HepG2 (cell line): Measurements from ENCODE around the gene MICOS13. TPM values are rescaled to one million over a fixed set of nuclear protein-coding genes. Genes with fewer than 3 reads are reported as not detected.
A peak's percentile ranks its signal among the peaks of the same experiment; 100 is the strongest.

ENCODE experiments used
- ATAC-seq: fragments of 200-7000 bp; cut with Tn5 transposase; 3 replicates; pipeline ENCODE4 v1.9.1; 2020; ENCODE audit warnings: mild to moderate bottlenecking, moderate library complexity
- BruUV-seq: library from RNA; stranded (reverse); fragments of 400-500 nt; replicated peaks from 2 replicates; lab custom pipeline; 2021; lab: Mats Ljungman, UMichigan
- CTCF ChIA-PET: fragments of 300-600 bp; formaldehyde crosslinking; extraction: SDS; loops from one replicate; lab custom pipeline; 2021; ENCODE audit warnings: low total read pairs, inconsistent platforms, low intra/inter-chr PET ratio; lab: Yijun Ruan, JAX
- POLR2A ChIA-PET: fragments of 350-600 bp; sonication (Branson Sonifier 250); formaldehyde crosslinking; loops from one replicate; lab custom pipeline; 2020; ENCODE audit warnings: antibody characterized with exemption, inconsistent platforms; lab: Yijun Ruan, JAX
- DNase-seq: peaks from one replicate; pipeline ENCODE4 v3.0.0-alpha.2; 2015; ENCODE audit warnings: low spot score
- FAIRE-seq: peaks from 3 replicates; lab custom pipeline; 2011; peaks lifted over from hg19 to GRCh38; lab: Jason Lieb, UNC
- H2AFZ ChIP-seq: one replicate; pipeline ENCODE4 v1.6.1; 2011; ENCODE audit warnings: low read length, inconsistent platforms
- H3K27ac ChIP-seq: fragments of 300-600 bp; 3 replicates; pipeline ENCODE4 v1.8.0; 2011; ENCODE audit warnings: mixed run types, mild to moderate bottlenecking, mixed read lengths, low read length, inconsistent platforms; ENCODE audit not compliant: insufficient read depth; ENCODE audit errors: extremely low read length
- H3K27me3 ChIP-seq, 2 experiments: fragments of 200-600 bp in 1 of 2; 2 replicates in 1 of 2; 3 replicates in 1 of 2; pipeline versions ENCODE4 v1.6.0 to v1.8.0; 2011; ENCODE audit warnings: low read length in 2 of 2, mild to moderate bottlenecking in 2 of 2, moderate library complexity in 2 of 2, inconsistent platforms in 1 of 2; ENCODE audit not compliant: insufficient read depth in 2 of 2, control insufficient read depth in 1 of 2
- H3K36me3 ChIP-seq, 2 experiments: fragments of 200-600 bp in 1 of 2; replicated peaks in 1 of 2; 2 replicates in 1 of 2; 3 replicates in 1 of 2; pipeline versions ENCODE4 v1.5.1 to v1.8.0; 2011; ENCODE audit warnings: low read length in 2 of 2, inconsistent platforms in 1 of 2; ENCODE audit not compliant: insufficient read depth in 2 of 2, control insufficient read depth in 1 of 2
- H3K4me1 ChIP-seq: 2 replicates; pipeline ENCODE4 v1.5.1; 2012; ENCODE audit warnings: low read length, inconsistent platforms; ENCODE audit not compliant: insufficient read depth
- H3K4me2 ChIP-seq: 2 replicates; pipeline ENCODE4 v1.6.0; 2011; ENCODE audit warnings: low read depth, low read length, inconsistent platforms
- H3K4me3 ChIP-seq, 3 experiments: fragments of 200-600 bp in 1 of 3; sonication (generic), shearing (Covaris generic) in 1 of 3; replicated peaks in 1 of 3; 2 replicates each; pipeline ENCODE4 v1.5.1; 2011 to 2016; ENCODE audit warnings: low read length in 3 of 3, inconsistent platforms in 2 of 3, low read depth in 2 of 3, mild to moderate bottlenecking in 2 of 3, control low read depth in 1 of 3, mixed read lengths in 1 of 3; ENCODE audit not compliant: insufficient read depth in 1 of 3
- H3K79me2 ChIP-seq: one replicate; pipeline ENCODE4 v1.6.1; 2011; ENCODE audit warnings: low read length, inconsistent platforms; ENCODE audit not compliant: insufficient read depth
- H3K9ac ChIP-seq: 2 replicates; pipeline ENCODE4 v1.6.0; 2011; ENCODE audit warnings: mild to moderate bottlenecking, low read depth, low read length, inconsistent platforms; ENCODE audit not compliant: insufficient read depth
- H3K9me3 ChIP-seq: 2 replicates; pipeline ENCODE4 v1.5.1; 2012; ENCODE audit warnings: mild to moderate bottlenecking, low read length
- H4K20me1 ChIP-seq: 2 replicates; pipeline ENCODE4 v1.6.0; 2011; ENCODE audit warnings: inconsistent platforms, mild to moderate bottlenecking, low read length, moderate library complexity; ENCODE audit not compliant: insufficient read depth
- BHLHE40 ChIP-seq: IDR thresholded peaks from 2 replicates; pipeline ENCODE4 v1.6.1; 2011; ENCODE audit warnings: low read length, improper control_type of control experiment
- BORCS8-MEF2B ChIP-seq: sonication (generic); formaldehyde crosslinking; IDR thresholded peaks from 2 replicates; pipeline ENCODE4 v1.8.0; 2022; ENCODE audit warnings: mild to moderate bottlenecking, missing genetic modification reagents
- CENPX ChIP-seq: sonication (generic); formaldehyde crosslinking; IDR thresholded peaks from 2 replicates; pipeline ENCODE4 v1.9.0; 2021; ENCODE audit warnings: mild to moderate bottlenecking, missing genetic modification reagents, moderate library complexity
- FOXA1 ChIP-seq, 2 experiments: fragments of 450-650 bp in 1 of 2; sonication (generic) in 1 of 2; formaldehyde crosslinking in 1 of 2; IDR thresholded peaks; 2 replicates each; pipeline versions ENCODE4 v1.4.0 to v1.6.1; 2016 to 2020; ENCODE audit warnings: missing genetic modification reagents in 1 of 2
- FOXK1 ChIP-seq: sonication (generic); formaldehyde crosslinking; IDR thresholded peaks from 2 replicates; pipeline ENCODE4 v1.4.0; 2020; ENCODE audit warnings: low read depth, missing genetic modification reagents, borderline replicate concordance
- GATAD1 ChIP-seq: IDR thresholded peaks from 2 replicates; pipeline ENCODE4 v1.6.1; 2016; ENCODE audit warnings: missing genetic modification reagents, missing compliant biosample characterization
- HDAC1 ChIP-seq: sonication (generic); formaldehyde crosslinking; IDR thresholded peaks from 2 replicates; pipeline ENCODE4 v1.5.1; 2020; ENCODE audit warnings: mild to moderate bottlenecking, missing genetic modification reagents
- HOXA9 ChIP-seq: sonication (generic); formaldehyde crosslinking; IDR thresholded peaks from 2 replicates; pipeline ENCODE4 v1.8.1; 2022; ENCODE audit warnings: missing genetic modification reagents, mild to moderate bottlenecking, moderate library complexity, borderline replicate concordance
- MAFF ChIP-seq: IDR thresholded peaks from 2 replicates; pipeline ENCODE4 v1.6.1; 2011; ENCODE audit warnings: low read depth, low read length, improper control_type of control experiment
- PHF20 ChIP-seq: sonication (generic); formaldehyde crosslinking; IDR thresholded peaks from 2 replicates; pipeline ENCODE4 v1.5.0; 2020; ENCODE audit warnings: mild to moderate bottlenecking, missing genetic modification reagents
- POGK ChIP-seq: sonication (generic); formaldehyde crosslinking; conservative IDR thresholded peaks from 2 replicates; pipeline ENCODE4 v1.8.0; 2022; ENCODE audit warnings: mild to moderate bottlenecking, moderate library complexity, missing genetic modification reagents
- POLR2G ChIP-seq: fragments of 200-400 bp; formaldehyde crosslinking; IDR thresholded peaks from 2 replicates; pipeline ENCODE4 v1.6.1; 2018; ENCODE audit warnings: mild to moderate bottlenecking, low read depth, low read length, moderate library complexity
- RBM22 ChIP-seq: fragments of 200-400 bp; formaldehyde crosslinking; optimal IDR thresholded peaks from 2 replicates; pipeline ENCODE3; 2017; ENCODE audit warnings: mild to moderate bottlenecking, low read length, moderate library complexity
- SALL1 ChIP-seq: sonication (generic); formaldehyde crosslinking; IDR thresholded peaks from 2 replicates; pipeline ENCODE4 v1.8.0; 2022; ENCODE audit warnings: mild to moderate bottlenecking, missing genetic modification reagents
- SMAD3 ChIP-seq: sonication (generic); formaldehyde crosslinking; IDR thresholded peaks from 2 replicates; pipeline ENCODE4 v1.4.0; 2020; ENCODE audit warnings: missing genetic modification reagents
- ZFY ChIP-seq: sonication (generic); formaldehyde crosslinking; IDR thresholded peaks from 2 replicates; pipeline ENCODE4 v1.4.0; 2020; ENCODE audit warnings: missing genetic modification reagents
- ZNF20 ChIP-seq: sonication (generic); formaldehyde crosslinking; IDR thresholded peaks from 2 replicates; pipeline ENCODE4 v1.4.0; 2020; ENCODE audit warnings: mild to moderate bottlenecking, moderate library complexity, missing genetic modification reagents
- ZNF260 ChIP-seq: sonication (generic); formaldehyde crosslinking; IDR thresholded peaks from 2 replicates; pipeline ENCODE4 v1.4.0; 2020; ENCODE audit warnings: missing genetic modification reagents, low read depth, mild to moderate bottlenecking, borderline replicate concordance
- ZNF704 ChIP-seq: sonication (generic); formaldehyde crosslinking; IDR thresholded peaks from 2 replicates; pipeline ENCODE4 v1.8.1; 2023; ENCODE audit warnings: mild to moderate bottlenecking, inconsistent platforms, moderate library complexity, missing genetic modification reagents, borderline replicate concordance
- ZNF780A ChIP-seq: sonication (generic); formaldehyde crosslinking; IDR thresholded peaks from 2 replicates; pipeline ENCODE4 v1.8.0; 2022; ENCODE audit warnings: mild to moderate bottlenecking, missing genetic modification reagents, moderate library complexity
- ZNF83 ChIP-seq: sonication (generic); formaldehyde crosslinking; IDR thresholded peaks from 2 replicates; pipeline ENCODE4 v1.4.0; 2020; ENCODE audit warnings: missing genetic modification reagents, mild to moderate bottlenecking, borderline replicate concordance
- ZSCAN21 ChIP-seq: sonication (generic); formaldehyde crosslinking; IDR thresholded peaks from 2 replicates; pipeline ENCODE4 v1.8.0; 2022; ENCODE audit warnings: mild to moderate bottlenecking, missing genetic modification reagents, moderate library complexity, borderline replicate concordance
- ZSCAN29 ChIP-seq: sonication (generic); formaldehyde crosslinking; conservative IDR thresholded peaks from 2 replicates; pipeline ENCODE4 v1.4.0; 2020; ENCODE audit warnings: mild to moderate bottlenecking, missing genetic modification reagents
- WGBS: methylation state at CpG from one replicate; pipeline ENCODE4 v1.1.6; 2017; ENCODE audit warnings: low lambda C conversion rate; 5-methylcytosine and 5-hydroxymethylcytosine counted together
- in situ Hi-C: cut with HindIII; loops from 2 replicates; pipeline ENCODE4 v1.10.0; 2017; ENCODE audit warnings: low pct_unique_long_range_greater_than_20kb; ENCODE audit not compliant: extremely low pct_ligation_motif_present
- intact Hi-C: fragments of 100-400 bp; cut with micrococcal nuclease; formaldehyde crosslinking; loops from one replicate; pipeline ENCODE4 v1.10.0; 2022; ENCODE audit not compliant: unreplicated experiment
- polyA plus RNA-seq, 8 experiments: library from polyadenylated mRNA; depleted of rRNA in 3 of 8; stranded (reverse) in 7 of 8; unstranded in 1 of 8; fragments of >200 nt; fragmentation: Illumina TruSeq in 4 of 8; extraction: Trizol in 4 of 8; gene quantifications; 2 replicates each; pipeline versions ENCODE4 v1.2.1 to v1.2.3, GENCODE V29; 2011 to 2016; ENCODE audit warnings: low read depth in 4 of 8, missing spikeins in 1 of 8, mixed read lengths in 1 of 8; ENCODE audit not compliant: insufficient read depth in 1 of 8
- total RNA-seq, 5 experiments: library from RNA; depleted of rRNA; stranded (reverse); fragments of >200 nt; fragmentation: Illumina TruSeq; extraction: Trizol; gene quantifications; 2 replicates each; pipeline ENCODE4 v1.2.3, GENCODE V29; 2016; ENCODE audit warnings: low read depth in 1 of 5

The MICOS13 gene
- total and polyA plus RNA-seq, 2 of the 13 experiments (the other 11 are each of a cell fraction or from before 2014, with no cell fraction given): 28.8 to 35.4 TPM

- FAIRE-seq (no peak), DNase-seq (no peak), ATAC-seq (no peak)
- no peak overlapping the region for H3K4me3 ChIP-seq
- H4K20me1 ChIP-seq: peaks cover 30% of the 10 kb centered on the region
- peaks cover 14% of the 10 kb centered on the region; the same call in 1 of the 2 replicates for H3K4me1 ChIP-seq
- H3K27me3 ChIP-seq: no peaks in the 10 kb centered on the region
- no peak overlapping the region for H3K27ac ChIP-seq
- H3K9me3 ChIP-seq: no peaks in the 10 kb centered on the region
- H3K79me2 ChIP-seq: peaks cover 22% of the 10 kb centered on the region
- intact Hi-C loops: no loop called here
- in situ Hi-C loops: no loop called here
- POLR2A ChIA-PET: interaction anchor here (1.2 to 1.4 kb wide), 2 partner anchors 22 to 24 kb away, joined by 4 to 9 read pairs; partner anchors contain the start of genes CATSPERD and LONP1
- CTCF ChIA-PET: no interaction called here
- BruUV-seq: no TSS peak
- H3K4me2 ChIP-seq: no peak overlapping the region
- WGBS: 91% methylated on average over 14 of the region's 42 CpGs
- no peak overlapping the region for H2AFZ ChIP-seq
- H3K9ac ChIP-seq: no peak overlapping the region
- H3K36me3 ChIP-seq: peaks cover 38 to 82% of the 10 kb centered on the region in 2 experiments
- no peak for TF ChIP-seq ZSCAN29 (CRISPR knock-in tag)
- TF ChIP-seq SALL1: no peak
- TF ChIP-seq FOXK1 (CRISPR knock-in tag): no peak
- no peak for TF ChIP-seq MAFF
- TF ChIP-seq CENPX (CRISPR knock-in tag): no peak
- TF ChIP-seq SMAD3 (CRISPR knock-in tag): no peak
- TF ChIP-seq ZNF780A (CRISPR knock-in tag): no peak
- TF ChIP-seq FOXA1 (IDR thresholded peaks at IDR 0.05): no peak
- no peak for TF ChIP-seq FOXA1 (CRISPR knock-in tag; IDR thresholded peaks at IDR 0.05)
- no peak for TF ChIP-seq ZNF83 (CRISPR knock-in tag)
- TF ChIP-seq ZNF704 (CRISPR knock-in tag): no peak
- TF ChIP-seq BHLHE40: no peak
- TF ChIP-seq BORCS8-MEF2B (CRISPR knock-in tag): no peak
- no peak for TF ChIP-seq GATAD1 (CRISPR knock-in tag)
- no peak for TF ChIP-seq PHF20 (CRISPR knock-in tag)
- no peak for TF ChIP-seq ZNF20 (CRISPR knock-in tag)
- no peak for TF ChIP-seq ZSCAN21 (CRISPR knock-in tag)
- no peak for TF ChIP-seq POGK
- peak; percentile 36; the same call in 1 of the 2 replicates for TF ChIP-seq POLR2G
- TF ChIP-seq ZNF260: no peak
- no peak for TF ChIP-seq ZFY
- no peak for TF ChIP-seq HDAC1 (CRISPR knock-in tag)
- TF ChIP-seq HOXA9 (CRISPR knock-in tag): 0 out of 2 replicates have a peak, but pooled peaks have one; percentile 31
- TF ChIP-seq RBM22: no peak
Measured at GRCh38 chr19:5696196-5697021, 16.1 kb upstream of the MICOS13 start.
